ENCODE results near the gene AGL.
A peak's percentile ranks its signal among the peaks of the same experiment; 100 is the strongest.
"Not testable (repeated sequence)": the region's sequence is repeated elsewhere in the genome, so short reads cannot be mapped to it uniquely, and the experiment has no call there.

AGL gene

DNA sequence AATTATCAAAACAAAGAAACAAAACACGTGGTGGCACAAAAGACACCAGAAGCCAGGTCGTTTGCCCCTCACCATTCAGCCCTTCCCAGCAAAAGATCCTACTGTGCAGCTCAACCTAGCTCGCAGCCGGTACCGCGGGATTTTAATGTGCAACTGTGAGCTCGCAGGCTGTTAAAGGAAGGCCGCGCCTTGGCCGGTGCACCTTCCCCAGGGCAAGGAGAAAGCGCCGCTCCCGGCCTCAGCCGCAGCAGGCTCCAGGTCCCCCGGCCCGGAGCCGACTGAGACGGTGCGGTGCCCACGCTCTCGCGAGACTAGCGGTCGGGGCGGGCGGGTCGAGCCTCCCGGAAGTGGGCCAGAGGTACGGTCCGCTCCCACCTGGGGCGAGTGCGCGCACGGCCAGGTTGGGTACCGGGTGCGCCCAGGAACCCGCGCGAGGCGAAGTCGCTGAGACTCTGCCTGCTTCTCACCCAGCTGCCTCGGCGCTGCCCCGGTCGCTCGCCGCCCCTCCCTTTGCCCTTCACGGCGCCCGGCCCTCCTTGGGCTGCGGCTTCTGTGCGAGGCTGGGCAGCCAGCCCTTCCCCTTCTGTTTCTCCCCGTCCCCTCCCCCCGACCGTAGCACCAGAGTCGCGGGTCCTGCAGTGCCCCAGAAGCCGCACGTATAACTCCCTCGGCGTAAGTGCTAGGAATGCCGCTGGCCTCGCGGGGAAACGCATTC is at the start of gene AGL:
Gene AGL (plus strand): TSS at position 618 of the 715 bp plus-strand sequence. CDS start 682 bp downstream, outside the sequence.
- DNase-seq (ENCODE audit: low spot score) (peak; percentile 95), FAIRE-seq (peak; percentile 71)

DNA sequence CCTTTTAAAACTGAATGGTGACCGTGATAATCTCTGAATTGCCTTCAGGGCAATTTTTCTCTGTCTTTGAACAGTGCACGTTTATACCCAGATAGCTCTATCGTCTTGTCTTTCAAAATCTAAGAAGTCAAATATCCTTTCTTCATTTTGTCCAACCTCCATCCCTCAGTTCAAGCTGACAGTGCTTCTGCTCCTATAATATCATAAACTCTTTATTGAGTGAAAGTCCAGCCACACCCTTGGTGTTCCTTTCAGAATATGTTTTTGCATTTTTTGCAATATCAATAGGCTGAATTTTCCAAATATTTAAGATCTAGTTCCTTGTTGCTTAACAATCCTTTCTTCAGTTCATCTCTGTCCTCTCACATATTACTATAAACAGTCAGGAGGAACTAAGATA is 48.6 kb upstream of the AGL start:
- DNase-seq (ENCODE audit: low spot score) = no peak
- no peak for FAIRE-seq

DNA sequence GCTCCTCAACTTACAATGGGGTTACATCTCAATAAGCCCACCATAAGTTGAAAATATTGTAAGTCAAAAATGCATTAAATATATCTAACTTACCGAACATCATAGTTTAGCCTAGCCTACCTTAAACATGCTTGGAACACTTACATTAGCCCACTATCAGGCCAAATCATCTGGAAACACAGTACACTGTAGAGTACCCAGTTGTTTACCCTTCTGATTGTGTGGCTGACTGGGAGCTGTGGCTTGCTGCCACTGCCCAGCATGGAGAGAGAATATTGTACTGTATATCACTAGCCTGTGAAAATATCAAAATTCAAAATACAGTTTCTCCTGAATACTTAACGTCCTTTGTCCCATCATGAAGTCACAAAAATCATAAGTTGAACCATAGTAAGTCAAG is 43.3 kb upstream of the AGL start:
- DNase-seq (ENCODE audit: low spot score) = no peak
- FAIRE-seq = peak; percentile 32

- DNase-seq (ENCODE audit: low spot score) (peak; percentile 72), FAIRE-seq (peak; percentile 32)
Observed at GRCh38 chr1:99808391-99809115, 41.6 kb upstream of the AGL start.

- DNase-seq (ENCODE audit: low spot score) (no peak), FAIRE-seq (no peak)
Observed at GRCh38 chr1:99811075-99811474, 39.1 kb upstream of the AGL start.

- FAIRE-seq (no peak), DNase-seq (ENCODE audit: low spot score) (no peak)
Observed at GRCh38 chr1:99811747-99812146, 38.4 kb upstream of the AGL start.

DNA sequence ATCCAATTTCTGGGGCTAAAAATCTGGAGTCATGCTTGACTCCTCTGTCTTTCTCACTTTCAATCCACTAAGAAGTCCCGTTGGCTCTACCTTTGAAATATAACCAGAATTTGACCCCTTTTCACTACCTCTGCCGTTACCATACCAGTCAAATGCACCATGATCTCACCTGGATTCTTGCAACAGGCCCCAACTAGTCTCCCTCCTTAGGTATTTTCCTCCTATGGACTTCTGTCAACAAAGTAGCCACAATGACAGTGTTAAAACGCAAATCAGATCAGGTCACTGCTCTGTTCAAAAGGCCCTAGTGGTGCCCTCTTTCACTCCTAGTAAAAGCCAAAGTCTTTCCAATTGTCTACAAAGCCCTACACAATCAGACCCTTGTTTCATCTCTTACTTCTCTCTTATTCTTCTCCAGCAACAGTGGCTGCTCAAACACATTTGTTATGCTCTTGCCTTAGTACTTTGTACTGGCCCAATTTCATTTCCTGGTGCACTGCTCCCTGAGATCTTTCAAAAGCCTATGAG is 35.7 kb upstream of the AGL start:
- FAIRE-seq = no peak

GRCh38 chr1:99816656-99817055 is 33.5 kb upstream of the AGL start:
- FAIRE-seq = no peak

More for the DNA sequence above, 35.7 kb upstream of the AGL start:
- no peak for DNase-seq (ENCODE audit: low spot score)

GRCh38 chr1:99818063-99818699 is 32.0 kb upstream of the AGL start:
- no peak for FAIRE-seq
- no peak for DNase-seq (ENCODE audit: low spot score)

More at GRCh38 chr1:99816656-99817055, 33.5 kb upstream of the AGL start:
- DNase-seq (ENCODE audit: low spot score) = no peak

DNA sequence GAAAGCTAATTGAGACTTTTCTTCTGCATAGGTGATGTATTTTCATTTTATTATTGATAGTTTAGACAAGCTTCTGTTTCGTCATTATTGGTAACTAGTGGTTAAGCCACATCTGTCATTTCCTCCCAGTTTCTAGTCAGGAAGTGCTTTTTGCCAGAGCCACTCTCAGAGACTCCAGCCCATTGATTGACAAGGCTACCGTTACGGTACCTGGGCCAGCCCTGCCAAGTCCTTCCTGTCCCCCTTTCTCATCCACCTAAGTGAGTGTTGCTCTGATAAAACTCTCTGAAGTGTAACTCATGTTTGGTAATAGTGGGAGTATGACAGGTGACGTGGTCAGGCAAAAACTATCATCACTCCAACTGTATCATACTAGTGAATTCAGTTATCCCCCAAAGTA is 29.6 kb upstream of the AGL start:
- FAIRE-seq (no peak), DNase-seq (ENCODE audit: low spot score) (no peak)

GRCh38 chr1:99825098-99825497 is 25.1 kb upstream of the AGL start:
- FAIRE-seq = no peak

DNA sequence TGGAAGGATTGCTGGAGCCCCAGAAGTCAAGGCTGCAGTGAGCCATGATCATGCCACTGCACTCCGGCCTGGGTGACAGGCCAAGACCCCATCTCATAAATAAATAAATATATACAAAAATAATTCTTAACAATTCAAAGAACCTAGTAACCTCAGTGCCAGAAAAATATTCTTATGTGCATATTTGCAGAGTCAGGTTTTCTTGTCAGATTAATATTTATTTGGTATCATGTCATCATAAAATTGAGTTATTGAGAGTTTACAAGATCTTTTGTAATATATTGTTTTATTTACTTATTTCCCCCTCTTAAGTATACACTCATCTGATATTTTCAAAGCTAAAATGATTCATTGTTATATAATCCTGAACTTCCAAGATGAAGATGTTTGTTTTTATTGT is 24.5 kb upstream of the AGL start:
- DNase-seq (ENCODE audit: low spot score) (no peak), FAIRE-seq (no peak)

More at GRCh38 chr1:99825098-99825497, 25.1 kb upstream of the AGL start:
- DNase-seq (ENCODE audit: low spot score) = no peak

- FAIRE-seq = no peak
- no peak for DNase-seq (ENCODE audit: low spot score)
Observed at GRCh38 chr1:99827970-99828369, 22.2 kb upstream of the AGL start.

DNA sequence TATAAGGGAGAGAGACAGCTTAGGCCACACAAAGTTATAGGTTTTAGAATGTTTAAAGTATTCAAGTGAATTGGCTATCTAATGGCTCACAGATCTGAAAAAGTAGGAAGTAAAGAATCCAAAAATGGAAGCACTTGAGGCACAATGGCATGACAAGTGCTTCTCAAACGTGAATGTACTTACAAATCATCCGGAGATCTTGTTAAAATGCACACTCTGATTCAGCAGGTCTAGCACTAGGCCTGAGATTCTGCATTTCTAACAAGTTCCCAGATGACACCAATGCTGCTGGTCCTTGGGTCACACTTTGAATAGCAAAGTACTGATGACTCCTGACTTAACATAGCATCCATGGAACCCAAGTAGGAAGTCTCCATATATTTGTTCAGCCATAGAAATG is 20.9 kb upstream of the AGL start:
- DNase-seq (ENCODE audit: low spot score) = no peak
- FAIRE-seq = no peak

DNA sequence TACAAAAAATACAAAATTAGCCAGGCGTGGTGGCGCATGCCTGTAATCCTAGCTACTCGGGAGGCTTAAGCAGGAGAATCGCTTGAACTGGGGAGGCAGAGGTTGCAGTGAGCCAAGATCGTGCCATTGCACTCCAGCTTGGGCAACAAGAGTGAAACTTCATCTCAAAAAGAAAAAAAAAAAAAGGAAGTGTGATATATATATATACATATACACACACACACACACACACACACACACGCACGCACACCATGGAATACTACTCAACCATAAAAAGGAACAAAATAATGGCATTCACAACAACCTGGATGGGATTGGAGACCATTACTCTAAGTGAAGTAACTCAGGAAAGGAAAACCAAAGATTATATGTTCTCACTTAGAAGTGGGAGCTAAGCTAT is 16.2 kb upstream of the AGL start:
- not testable (repeated sequence) for FAIRE-seq; DNase-seq (ENCODE audit: low spot score)

- DNase-seq (ENCODE audit: low spot score); FAIRE-seq: not testable (repeated sequence)
Observed at GRCh38 chr1:99836171-99837103, 13.7 kb upstream of the AGL start.

- FAIRE-seq = not testable (repeated sequence)
Observed at GRCh38 chr1:99840353-99840752, 9.8 kb upstream of the AGL start.

DNA sequence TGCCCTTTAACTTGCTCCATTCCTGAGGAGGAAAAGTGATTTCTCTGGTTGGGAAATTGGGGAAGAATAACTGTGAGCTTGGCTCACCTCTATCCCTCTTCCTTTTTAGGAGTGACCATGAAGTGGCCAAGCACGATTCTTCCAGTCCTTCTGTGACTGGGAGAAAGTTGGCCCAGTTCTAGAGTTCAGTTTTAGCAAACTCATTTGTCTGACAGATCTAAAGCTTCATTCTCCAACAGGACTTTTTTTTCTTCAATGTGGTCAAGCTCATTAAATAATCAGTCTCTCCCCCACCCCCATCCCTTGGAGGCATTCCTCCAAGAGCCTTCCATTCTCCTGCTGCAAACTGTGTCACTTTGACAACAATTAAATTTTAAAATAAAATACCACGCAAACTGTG is 6.4 kb upstream of the AGL start:
- no peak for FAIRE-seq
- DNase-seq (ENCODE audit: low spot score) = no peak

More at GRCh38 chr1:99840353-99840752, 9.8 kb upstream of the AGL start:
- not testable (repeated sequence) for DNase-seq (ENCODE audit: low spot score)

DNA sequence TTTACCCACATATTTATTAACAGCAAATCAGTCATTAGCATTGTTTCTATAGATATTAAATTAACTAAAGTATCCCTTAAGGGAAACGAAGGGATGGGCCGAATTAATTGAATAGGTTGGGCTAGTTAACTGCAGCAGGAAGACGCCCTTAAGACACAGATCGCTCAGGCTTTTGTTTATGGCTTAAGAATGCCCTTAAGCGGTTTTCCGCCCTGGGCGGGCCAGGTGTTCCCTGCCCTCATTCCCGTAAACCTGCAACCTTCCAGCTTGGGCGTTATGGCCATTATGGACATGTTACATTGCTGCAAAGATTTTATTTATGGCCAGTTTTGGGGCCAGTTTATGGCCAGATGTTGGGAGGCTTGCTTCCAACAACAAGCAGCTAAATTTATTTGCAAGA is 5.0 kb upstream of the AGL start:
- FAIRE-seq; DNase-seq (ENCODE audit: low spot score): not testable (repeated sequence)

- DNase-seq (ENCODE audit: low spot score) = peak; percentile 21
- no peak for FAIRE-seq
Observed at GRCh38 chr1:99849413-99849743, 783 bp upstream of the AGL start.
